ENCODE data around the gene TM9SF1.

DNA sequence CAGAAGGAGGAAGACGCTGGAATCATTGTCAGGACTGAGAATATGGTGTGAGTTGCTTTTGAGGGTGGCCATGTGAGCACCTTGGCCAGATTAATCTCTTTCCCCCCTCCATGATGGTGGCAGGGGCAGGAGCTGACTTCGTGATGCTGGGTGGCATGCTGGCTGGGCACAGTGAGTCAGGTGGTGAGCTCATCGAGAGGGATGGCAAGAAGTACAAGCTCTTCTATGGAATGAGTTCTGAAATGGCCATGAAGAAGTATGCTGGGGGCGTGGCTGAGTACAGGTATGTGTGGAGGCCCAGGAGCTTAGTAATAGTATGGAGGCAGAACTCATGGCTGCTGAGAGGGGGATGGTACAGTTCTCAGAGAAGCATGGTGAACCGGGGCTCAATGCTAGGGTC is 42.9 kb upstream of the TM9SF1 start:
- TF ChIP-seq, protein P1, sequence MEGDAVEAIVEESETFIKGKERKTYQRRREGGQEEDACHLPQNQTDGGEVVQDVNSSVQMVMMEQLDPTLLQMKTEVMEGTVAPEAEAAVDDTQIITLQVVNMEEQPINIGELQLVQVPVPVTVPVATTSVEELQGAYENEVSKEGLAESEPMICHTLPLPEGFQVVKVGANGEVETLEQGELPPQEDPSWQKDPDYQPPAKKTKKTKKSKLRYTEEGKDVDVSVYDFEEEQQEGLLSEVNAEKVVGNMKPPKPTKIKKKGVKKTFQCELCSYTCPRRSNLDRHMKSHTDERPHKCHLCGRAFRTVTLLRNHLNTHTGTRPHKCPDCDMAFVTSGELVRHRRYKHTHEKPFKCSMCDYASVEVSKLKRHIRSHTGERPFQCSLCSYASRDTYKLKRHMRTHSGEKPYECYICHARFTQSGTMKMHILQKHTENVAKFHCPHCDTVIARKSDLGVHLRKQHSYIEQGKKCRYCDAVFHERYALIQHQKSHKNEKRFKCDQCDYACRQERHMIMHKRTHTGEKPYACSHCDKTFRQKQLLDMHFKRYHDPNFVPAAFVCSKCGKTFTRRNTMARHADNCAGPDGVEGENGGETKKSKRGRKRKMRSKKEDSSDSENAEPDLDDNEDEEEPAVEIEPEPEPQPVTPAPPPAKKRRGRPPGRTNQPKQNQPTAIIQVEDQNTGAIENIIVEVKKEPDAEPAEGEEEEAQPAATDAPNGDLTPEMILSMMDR (IDR thresholded peaks at IDR 0.05 in 2 of 3, conservative IDR thresholded peaks at IDR 0.05 in 1 of 3; ENCODE audit: insufficient read depth in 2 of 3, low read depth in 1 of 3, low read length in 3 of 3): no peak
- TF ChIP-seq RFX5 (IDR thresholded peaks at IDR 0.05; ENCODE audit: low read depth, low read length): no peak
- no peak for TF ChIP-seq ARID2 (IDR thresholded peaks at IDR 0.05)
- TF ChIP-seq, protein P2, sequence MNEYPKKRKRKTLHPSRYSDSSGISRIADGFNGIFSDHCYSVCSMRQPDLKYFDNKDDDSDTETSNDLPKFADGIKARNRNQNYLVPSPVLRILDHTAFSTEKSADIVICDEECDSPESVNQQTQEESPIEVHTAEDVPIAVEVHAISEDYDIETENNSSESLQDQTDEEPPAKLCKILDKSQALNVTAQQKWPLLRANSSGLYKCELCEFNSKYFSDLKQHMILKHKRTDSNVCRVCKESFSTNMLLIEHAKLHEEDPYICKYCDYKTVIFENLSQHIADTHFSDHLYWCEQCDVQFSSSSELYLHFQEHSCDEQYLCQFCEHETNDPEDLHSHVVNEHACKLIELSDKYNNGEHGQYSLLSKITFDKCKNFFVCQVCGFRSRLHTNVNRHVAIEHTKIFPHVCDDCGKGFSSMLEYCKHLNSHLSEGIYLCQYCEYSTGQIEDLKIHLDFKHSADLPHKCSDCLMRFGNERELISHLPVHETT (CRISPR knock-in tag; conservative IDR thresholded peaks at IDR 0.05 in 1 of 2, IDR thresholded peaks at IDR 0.05 in 1 of 2): no peak
- no peak for TF ChIP-seq GABPA (tag; conservative IDR thresholded peaks at IDR 0.05; ENCODE audit: low read depth)
- TF ChIP-seq, protein P3, sequence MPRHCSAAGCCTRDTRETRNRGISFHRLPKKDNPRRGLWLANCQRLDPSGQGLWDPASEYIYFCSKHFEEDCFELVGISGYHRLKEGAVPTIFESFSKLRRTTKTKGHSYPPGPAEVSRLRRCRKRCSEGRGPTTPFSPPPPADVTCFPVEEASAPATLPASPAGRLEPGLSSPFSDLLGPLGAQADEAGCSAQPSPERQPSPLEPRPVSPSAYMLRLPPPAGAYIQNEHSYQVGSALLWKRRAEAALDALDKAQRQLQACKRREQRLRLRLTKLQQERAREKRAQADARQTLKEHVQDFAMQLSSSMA (CRISPR knock-in tag; IDR thresholded peaks at IDR 0.05): no peak
